K562 (cell line): ENCODE measurements around the gene HAUS3.

Experiments used
- CREB1 ChIP-seq, 2 experiments: sonication (generic) in 1 of 2; formaldehyde crosslinking in 1 of 2; IDR thresholded peaks; 2 replicates each; pipeline versions ENCODE4 v1.6.1 to v1.8.0; 2012 to 2022; ENCODE audit warnings: inconsistent platforms in 1 of 2, mild to moderate bottlenecking in 1 of 2, missing genetic modification reagents in 1 of 2, moderate library complexity in 1 of 2
- CTCF ChIP-seq, 3 experiments: IDR thresholded peaks in 2 of 3; conservative IDR thresholded peaks in 1 of 3; 2 replicates each; pipeline ENCODE4 v1.5.1; 2011 to 2012; ENCODE audit warnings: low read length in 3 of 3, mild to moderate bottlenecking in 3 of 3, control low read depth in 2 of 3, improper control_type of control experiment in 1 of 3, inconsistent platforms in 1 of 3, low read depth in 1 of 3, mixed read lengths in 1 of 3, moderate library complexity in 1 of 3; ENCODE audit not compliant: insufficient read depth in 2 of 3
- FOXM1 ChIP-seq, 2 experiments: fragments of 450-650 bp in 1 of 2; sonication (generic) in 1 of 2; formaldehyde crosslinking in 1 of 2; IDR thresholded peaks; 2 replicates each; pipeline versions ENCODE4 v1.6.1 to v1.9.0; 2017 to 2022; ENCODE audit warnings: low read depth in 2 of 2, mild to moderate bottlenecking in 2 of 2, missing genetic modification reagents in 1 of 2, moderate library complexity in 1 of 2
- HMGXB4 ChIP-seq: sonication (generic); formaldehyde crosslinking; IDR thresholded peaks from 2 replicates; pipeline ENCODE4 v1.8.1; 2023; ENCODE audit warnings: mild to moderate bottlenecking, missing genetic modification reagents
- HNRNPLL ChIP-seq: fragments of 200-400 bp; formaldehyde crosslinking; IDR thresholded peaks from 2 replicates; pipeline ENCODE4 v1.6.1; 2017; ENCODE audit warnings: low read length, low read depth, mild to moderate bottlenecking; ENCODE audit not compliant: poor library complexity, severe bottlenecking
- HOMEZ ChIP-seq: fragments of 250-450 bp; sonication (Bioruptor Pico); IDR thresholded peaks from 2 replicates; pipeline ENCODE4 v1.4.0; 2020; ENCODE audit warnings: mild to moderate bottlenecking, moderate library complexity
- JUNB ChIP-seq: fragments of 450-650 bp; formaldehyde crosslinking; conservative IDR thresholded peaks from 2 replicates; pipeline ENCODE4 v1.4.0; 2020; ENCODE audit warnings: mild to moderate bottlenecking
- MAX ChIP-seq: sonication (generic); formaldehyde crosslinking; IDR thresholded peaks from 2 replicates; pipeline ENCODE4 v1.9.0; 2022; ENCODE audit warnings: mild to moderate bottlenecking, missing genetic modification reagents
- POLR2A ChIP-seq: fragments of 450-650 bp; conservative IDR thresholded peaks from 2 replicates; pipeline ENCODE4 v1.6.1; 2016
- USF1 ChIP-seq: sonication (generic); formaldehyde crosslinking; IDR thresholded peaks from 2 replicates; pipeline ENCODE4 v1.9.0; 2022; ENCODE audit warnings: mild to moderate bottlenecking, missing genetic modification reagents
- YY1 ChIP-seq, 3 experiments: IDR thresholded peaks; 2 replicates each; pipeline ENCODE4 v1.6.1; 2011; ENCODE audit warnings: low read length in 2 of 3, mild to moderate bottlenecking in 2 of 3, moderate library complexity in 2 of 3, borderline replicate concordance in 1 of 3, control low read depth in 1 of 3, low read depth in 1 of 3; ENCODE audit not compliant: insufficient read depth in 3 of 3, insufficient replicate concordance in 2 of 3, control insufficient read depth in 1 of 3, insufficient read length in 1 of 3; ENCODE audit errors: extremely low read depth in 1 of 3
- ZBTB33 ChIP-seq: sonication (generic); formaldehyde crosslinking; IDR thresholded peaks from 2 replicates; pipeline ENCODE4 v1.8.1; 2023; ENCODE audit warnings: mild to moderate bottlenecking, missing genetic modification reagents
- ZBTB49 ChIP-seq: sonication (generic); formaldehyde crosslinking; IDR thresholded peaks from 2 replicates; pipeline ENCODE4 v1.8.0; 2022; ENCODE audit warnings: missing genetic modification reagents, mild to moderate bottlenecking, borderline replicate concordance
- ZKSCAN1 ChIP-seq: fragments of 150-350 bp; IDR thresholded peaks from 2 replicates; pipeline ENCODE4 v1.6.1; 2016; ENCODE audit warnings: low read depth, low read length

GRCh38 chr4:2266821-2267220 is 24.9 kb upstream of the HAUS3 start:
- no peak for TF ChIP-seq CTCF (IDR thresholded peaks at IDR 0.05 in 2 of 3, conservative IDR thresholded peaks at IDR 0.05 in 1 of 3; ENCODE audit: insufficient read depth in 2 of 3, low read depth in 1 of 3, low read length in 3 of 3)
- TF ChIP-seq MAX: no peak
- TF ChIP-seq CREB1 (IDR thresholded peaks at IDR 0.05): no peak
- no peak for TF ChIP-seq CREB1 (CRISPR knock-in tag; IDR thresholded peaks at IDR 0.05)
- no peak for TF ChIP-seq HNRNPLL
- TF ChIP-seq HOMEZ: no peak
- no peak for TF ChIP-seq ZBTB33
- TF ChIP-seq JUNB (CRISPR knock-in tag): no peak
- TF ChIP-seq POLR2A: no peak
- TF ChIP-seq HMGXB4: no peak
- TF ChIP-seq YY1 (IDR thresholded peaks at IDR 0.05; ENCODE audit: borderline replicate concordance in 1 of 3, control insufficient read depth in 1 of 3, extremely low read depth in 1 of 3, insufficient read depth in 3 of 3, insufficient read length in 1 of 3, insufficient replicate concordance in 2 of 3, low read depth in 1 of 3, low read length in 2 of 3): no peak
- no peak for TF ChIP-seq ZKSCAN1
- TF ChIP-seq FOXM1 (IDR thresholded peaks at IDR 0.05; ENCODE audit: low read depth): no peak
- TF ChIP-seq FOXM1 (CRISPR knock-in tag; IDR thresholded peaks at IDR 0.05; ENCODE audit: low read depth): no peak
- no peak for TF ChIP-seq ZBTB49 (CRISPR knock-in tag)
- TF ChIP-seq USF1 (CRISPR knock-in tag): no peak
